GM12801 (cell line): ENCODE data around the gene PARD3.

Experiments used
- CTCF ChIP-seq: IDR thresholded peaks from one replicate; pipeline ENCODE4 v1.5.1; 2011; ENCODE audit warnings: control low read depth; ENCODE audit not compliant: insufficient read length; ENCODE audit errors: extremely low read depth

PARD3 gene

GRCh38 chr10:34687434-34688210, 127.5 kb downstream of the PARD3 start:
- TF ChIP-seq CTCF = no peak

- TF ChIP-seq CTCF = no peak
Observed at GRCh38 chr10:34682580-34682979, 132.5 kb downstream of the PARD3 start.

GRCh38 chr10:34681933-34682332, 133.2 kb downstream of the PARD3 start:
- TF ChIP-seq CTCF = no peak

- TF ChIP-seq CTCF = no peak
Observed at GRCh38 chr10:34679177-34679576, 135.9 kb downstream of the PARD3 start.

GRCh38 chr10:34677591-34677990, 137.5 kb downstream of the PARD3 start:
- TF ChIP-seq CTCF = no peak

GRCh38 chr10:34677132-34677531, 138.0 kb downstream of the PARD3 start:
- TF ChIP-seq CTCF = no peak

GRCh38 chr10:34674176-34674575, 140.9 kb downstream of the PARD3 start:
- TF ChIP-seq CTCF = no peak

GRCh38 chr10:34670081-34670480, 145.0 kb downstream of the PARD3 start:
- TF ChIP-seq CTCF = no peak
